Astrocyte (in vitro differentiated cells and primary cell): ENCODE data around the gene IER5. TPM values are rescaled to one million over a fixed set of nuclear protein-coding genes. Genes with fewer than 3 reads are reported as not detected.

Source experiments
- DNase-seq: peaks from one replicate; pipeline ENCODE4 v3.0.0-alpha.2; 2010; ENCODE audit warnings: low read depth
- FAIRE-seq: peaks from 2 replicates; lab custom pipeline; 2011; peaks lifted over from hg19 to GRCh38; lab: Jason Lieb, UNC
- H2AFZ ChIP-seq: 2 replicates; pipeline ENCODE4 v1.6.0; 2012; ENCODE audit warnings: low read depth, low read length, inconsistent platforms
- H3K27ac ChIP-seq: 2 replicates; pipeline ENCODE4 v1.5.1; 2011; ENCODE audit warnings: low read depth, low read length, inconsistent platforms
- H3K27me3 ChIP-seq: 2 replicates; pipeline ENCODE4 v1.6.0; 2011; ENCODE audit warnings: low read length, inconsistent platforms; ENCODE audit not compliant: insufficient read depth
- H3K36me3 ChIP-seq: 2 replicates; pipeline ENCODE4 v1.5.1; 2011; ENCODE audit warnings: low read length, inconsistent platforms; ENCODE audit not compliant: insufficient read depth
- H3K4me1 ChIP-seq: 2 replicates; pipeline ENCODE4 v1.5.1; 2011; ENCODE audit warnings: low read length, inconsistent platforms; ENCODE audit not compliant: insufficient read depth
- H3K4me2 ChIP-seq: 2 replicates; pipeline ENCODE4 v1.6.0; 2012; ENCODE audit warnings: low read length, inconsistent platforms
- H3K4me3 ChIP-seq: 2 replicates; pipeline ENCODE4 v1.5.1; 2011; ENCODE audit warnings: low read depth, mild to moderate bottlenecking, low read length, inconsistent platforms; ENCODE audit not compliant: insufficient read depth
- H3K79me2 ChIP-seq: 2 replicates; pipeline ENCODE4 v1.6.0; 2012; ENCODE audit warnings: mild to moderate bottlenecking, low read length, inconsistent platforms; ENCODE audit not compliant: insufficient read depth
- H3K9ac ChIP-seq: 2 replicates; pipeline ENCODE4 v1.6.0; 2012; ENCODE audit warnings: mild to moderate bottlenecking, low read length, inconsistent platforms
- H3K9me3 ChIP-seq: 2 replicates; pipeline ENCODE4 v1.5.1; 2012; ENCODE audit warnings: low read depth, mild to moderate bottlenecking, low read length, inconsistent platforms; ENCODE audit not compliant: insufficient read depth
- H4K20me1 ChIP-seq: 2 replicates; pipeline ENCODE4 v1.6.0; 2012; ENCODE audit warnings: low read length, inconsistent platforms; ENCODE audit not compliant: insufficient read depth
- H3K27ac Mint-ChIP-seq: one replicate; pipeline ENCODE4 v1.8.0; 2021; ENCODE audit warnings: mild to moderate bottlenecking, mixed read lengths; ENCODE audit not compliant: unreplicated experiment
- H3K27me3 Mint-ChIP-seq: one replicate; pipeline ENCODE4 v1.8.0; 2021; ENCODE audit warnings: low read depth, mixed read lengths; ENCODE audit not compliant: unreplicated experiment
- H3K36me3 Mint-ChIP-seq: one replicate; pipeline ENCODE4 v1.8.0; 2021; ENCODE audit warnings: low read depth, mixed read lengths; ENCODE audit not compliant: unreplicated experiment
- H3K4me1 Mint-ChIP-seq: one replicate; pipeline ENCODE4 v1.8.0; 2021; ENCODE audit warnings: low read depth, mixed read lengths; ENCODE audit not compliant: unreplicated experiment
- H3K4me3 Mint-ChIP-seq: one replicate; pipeline ENCODE4 v1.8.0; 2021; ENCODE audit warnings: mild to moderate bottlenecking, moderate library complexity, mixed read lengths; ENCODE audit not compliant: unreplicated experiment
- H3K9me3 Mint-ChIP-seq: one replicate; pipeline ENCODE4 v1.8.0; 2021; ENCODE audit warnings: mild to moderate bottlenecking, mixed read lengths; ENCODE audit not compliant: unreplicated experiment
- EZH2 ChIP-seq: IDR thresholded peaks from 2 replicates; pipeline ENCODE4 v1.6.1; 2012; ENCODE audit warnings: mild to moderate bottlenecking, low read length, inconsistent platforms; ENCODE audit not compliant: insufficient read depth
- total RNA-seq: library from RNA; stranded (reverse); gene quantifications from 2 replicates; pipeline ENCODE4 v1.2.1, GENCODE V29; 2021
- TF ChIP-seq, protein P1 (sequence below): IDR thresholded peaks from 2 replicates; pipeline ENCODE4 v1.5.1; 2011; ENCODE audit warnings: low read depth, mild to moderate bottlenecking, inconsistent platforms, low read length, moderate library complexity; ENCODE audit not compliant: insufficient read depth

IER5 gene
- total RNA-seq, 1 donor from 2014 or later, result 28.3 TPM

DNA sequence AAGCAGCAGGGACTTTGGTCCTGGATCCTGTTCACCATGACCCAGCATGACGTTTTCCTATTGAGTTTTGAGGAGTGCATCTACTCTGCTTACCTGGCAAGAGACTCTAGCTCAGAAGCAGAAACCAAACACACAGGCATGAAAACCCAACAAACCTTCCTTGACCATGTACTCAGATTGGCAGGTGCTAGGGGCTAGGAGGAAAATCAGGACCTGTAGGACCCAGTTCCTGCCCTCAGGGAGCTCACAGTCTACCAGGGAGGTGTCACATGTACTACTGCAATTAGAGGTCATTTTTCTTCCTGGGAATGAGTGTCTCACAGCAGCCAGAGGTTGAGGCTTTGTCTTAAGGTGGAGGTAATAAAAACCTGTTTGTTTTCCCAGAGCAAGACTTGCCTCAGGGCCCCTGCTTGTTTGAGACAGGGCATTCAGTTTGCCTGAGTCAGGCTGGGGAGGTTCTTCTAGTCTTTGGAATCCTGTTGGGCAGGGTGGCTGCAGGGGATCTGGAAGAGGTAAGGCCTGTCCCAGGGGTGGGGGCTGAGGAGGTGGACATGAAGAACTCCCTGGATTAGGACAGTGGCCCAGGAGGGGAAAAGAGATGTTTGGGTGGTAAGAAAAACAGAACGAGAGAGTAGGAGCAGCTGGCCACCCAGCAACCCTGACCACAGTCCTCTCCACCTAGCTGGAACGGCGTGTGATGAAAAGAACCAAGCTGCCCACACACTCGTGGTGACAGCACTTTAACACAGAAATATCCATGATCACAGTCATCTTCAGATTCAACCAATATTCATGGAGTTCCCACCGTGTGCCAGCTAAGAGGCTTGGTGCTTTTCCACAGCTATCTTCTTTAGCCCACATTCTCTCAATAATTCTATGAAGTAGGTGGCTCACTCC is 30.8 kb downstream of the IER5 start:
- Histone ChIP-seq H3K9me3 (no peaks in the 10 kb centered on the region), H3K4me3 (no peak overlapping the region), H3K27me3 (no peaks in the 10 kb centered on the region), H3K9ac (no peak overlapping the region), H3K4me2 (no peak overlapping the region), H4K20me1 (no peaks in the 10 kb centered on the region), H3K36me3 (no peaks in the 10 kb centered on the region), H3K4me1 (peaks cover 4% of the 10 kb centered on the region), H2AFZ (no peak overlapping the region), H3K79me2 (no peaks in the 10 kb centered on the region), H3K27ac (no peak overlapping the region)
- no peak for TF ChIP-seq EZH2
- TF ChIP-seq, protein P1, sequence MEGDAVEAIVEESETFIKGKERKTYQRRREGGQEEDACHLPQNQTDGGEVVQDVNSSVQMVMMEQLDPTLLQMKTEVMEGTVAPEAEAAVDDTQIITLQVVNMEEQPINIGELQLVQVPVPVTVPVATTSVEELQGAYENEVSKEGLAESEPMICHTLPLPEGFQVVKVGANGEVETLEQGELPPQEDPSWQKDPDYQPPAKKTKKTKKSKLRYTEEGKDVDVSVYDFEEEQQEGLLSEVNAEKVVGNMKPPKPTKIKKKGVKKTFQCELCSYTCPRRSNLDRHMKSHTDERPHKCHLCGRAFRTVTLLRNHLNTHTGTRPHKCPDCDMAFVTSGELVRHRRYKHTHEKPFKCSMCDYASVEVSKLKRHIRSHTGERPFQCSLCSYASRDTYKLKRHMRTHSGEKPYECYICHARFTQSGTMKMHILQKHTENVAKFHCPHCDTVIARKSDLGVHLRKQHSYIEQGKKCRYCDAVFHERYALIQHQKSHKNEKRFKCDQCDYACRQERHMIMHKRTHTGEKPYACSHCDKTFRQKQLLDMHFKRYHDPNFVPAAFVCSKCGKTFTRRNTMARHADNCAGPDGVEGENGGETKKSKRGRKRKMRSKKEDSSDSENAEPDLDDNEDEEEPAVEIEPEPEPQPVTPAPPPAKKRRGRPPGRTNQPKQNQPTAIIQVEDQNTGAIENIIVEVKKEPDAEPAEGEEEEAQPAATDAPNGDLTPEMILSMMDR, result no peak
- Mint-ChIP-seq H3K36me3 (no peaks in the 10 kb centered on the region), H3K27ac (no peak overlapping the region), H3K27me3 (peaks cover 6% of the 10 kb centered on the region), H3K4me3 (no peak overlapping the region), H3K9me3 (no peaks in the 10 kb centered on the region), H3K4me1 (peaks cover 25% of the 10 kb centered on the region)
- FAIRE-seq (no peak), DNase-seq (no peak)

- Histone ChIP-seq H3K9ac (no peak overlapping the region), H3K27ac (no peak overlapping the region), H3K79me2 (no peaks in the 10 kb centered on the region), H3K4me3 (no peak overlapping the region), H3K27me3 (no peaks in the 10 kb centered on the region), H3K36me3 (no peaks in the 10 kb centered on the region), H3K9me3 (no peaks in the 10 kb centered on the region), H4K20me1 (no peaks in the 10 kb centered on the region), H2AFZ (no peak overlapping the region), H3K4me2 (no peak overlapping the region), H3K4me1 (peaks cover 4% of the 10 kb centered on the region)
- Mint-ChIP-seq H3K9me3 (no peaks in the 10 kb centered on the region), H3K27ac (no peak overlapping the region), H3K4me1 (peaks cover 25% of the 10 kb centered on the region), H3K4me3 (no peak overlapping the region), H3K36me3 (no peaks in the 10 kb centered on the region), H3K27me3 (peaks cover 6% of the 10 kb centered on the region)
- no peak for DNase-seq
- TF ChIP-seq, protein P1, result no peak
- no peak for TF ChIP-seq EZH2
- no peak for FAIRE-seq
Measured at GRCh38 chr1:181120924-181121323, 32.4 kb downstream of the IER5 start.

DNA sequence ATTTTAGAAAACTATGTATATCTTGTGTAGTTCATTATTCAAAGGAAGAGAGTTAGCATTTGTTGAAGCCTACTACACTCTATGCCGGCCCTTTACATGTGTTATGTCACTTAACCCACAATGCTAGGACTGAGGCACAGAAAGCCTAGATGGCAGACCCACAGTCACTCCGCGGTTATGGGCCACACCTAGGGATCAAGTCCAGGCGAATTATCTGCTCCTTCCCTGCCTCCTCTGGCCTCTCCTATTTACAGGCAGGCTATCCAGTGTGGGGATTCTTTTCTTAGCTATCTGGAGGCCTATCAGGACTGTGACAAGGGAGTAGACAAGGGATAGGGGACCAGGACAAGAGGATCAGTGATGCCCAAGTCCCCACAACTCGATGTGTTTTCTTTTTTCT is 33.0 kb downstream of the IER5 start:
- Mint-ChIP-seq H3K4me1 (peaks cover 25% of the 10 kb centered on the region), H3K9me3 (no peaks in the 10 kb centered on the region), H3K4me3 (no peak overlapping the region), H3K36me3 (no peaks in the 10 kb centered on the region), H3K27me3 (peaks cover 6% of the 10 kb centered on the region), H3K27ac (no peak overlapping the region)
- no peaks in the 10 kb centered on the region for H3K9me3 ChIP-seq
- H3K36me3 ChIP-seq, result no peaks in the 10 kb centered on the region
- H3K9ac ChIP-seq, result no peak overlapping the region
- no peak overlapping the region for H3K4me2 ChIP-seq
- H3K27ac ChIP-seq, result no peak overlapping the region
- FAIRE-seq (no peak), DNase-seq (no peak)
- no peaks in the 10 kb centered on the region for H3K27me3 ChIP-seq
- TF ChIP-seq, protein P1, result no peak
- TF ChIP-seq EZH2, result no peak
- H3K4me1 ChIP-seq, result peaks cover 4% of the 10 kb centered on the region
- H3K4me3 ChIP-seq, result no peak overlapping the region
- no peaks in the 10 kb centered on the region for H3K79me2 ChIP-seq
- H2AFZ ChIP-seq, result no peak overlapping the region
- no peaks in the 10 kb centered on the region for H4K20me1 ChIP-seq
